Measurements from ENCODE around the gene ANKDD1B. TPM values are rescaled to one million over a fixed set of nuclear protein-coding genes. Genes with fewer than 3 reads are reported as not detected.

ANKDD1B gene
- total and polyA plus RNA-seq, 12 donors = 0.28 to 4.5 (median 0.79) TPM; not detected in 2

GRCh38 chr5:75588666-75589065 lies 22.6 kb upstream of the ANKDD1B start:
- Histone ChIP-seq H3K27ac (no peak overlapping the region), H3K4me1 (replicated peaks in 1 of 2) (no peaks in the 10 kb centered on the region), H3K36me3 (replicated peaks in 1 of 2) (peaks cover 0 to 8% of the 10 kb centered on the region in 2 donors), H3K4me3 (no peak overlapping the region), H3K27me3 (no peaks in the 10 kb centered on the region), H3K9me3 (replicated peaks in 1 of 3) (no peaks in the 10 kb centered on the region)
- intact Hi-C loops (cut with DNase I) = no loop called here
- DNase-seq = no peak
- TF ChIP-seq CTCF (IDR thresholded peaks at IDR 0.05) (no peak), POLR2A (IDR thresholded peaks at IDR 0.05) (no peak)
- 77 to 99% (median 93%) methylated on average over 3 of the region's 3 CpGs for WGBS, 4 donors

- DNase-seq = no peak
- Histone ChIP-seq H3K27ac (no peak overlapping the region), H3K4me1 (replicated peaks in 1 of 2) (no peaks in the 10 kb centered on the region), H3K9me3 (replicated peaks in 1 of 3) (no peaks in the 10 kb centered on the region), H3K4me3 (no peak overlapping the region), H3K27me3 (no peaks in the 10 kb centered on the region), H3K36me3 (replicated peaks in 1 of 2) (peaks cover 0 to 4% of the 10 kb centered on the region in 2 donors)
- intact Hi-C loops (cut with DNase I) = no loop called here
- TF ChIP-seq CTCF (IDR thresholded peaks at IDR 0.05) (no peak), POLR2A (IDR thresholded peaks at IDR 0.05) (no peak)
Measured at GRCh38 chr5:75600535-75600934, 10.7 kb upstream of the ANKDD1B start.

- Histone ChIP-seq H3K4me3 (no peak overlapping the region), H3K27ac (no peak overlapping the region), H3K4me1 (replicated peaks in 1 of 2) (no peaks in the 10 kb centered on the region), H3K27me3 (no peaks in the 10 kb centered on the region), H3K36me3 (replicated peaks in 1 of 2) (peaks cover 0 to 4% of the 10 kb centered on the region in 2 donors), H3K9me3 (replicated peaks in 1 of 3) (no peaks in the 10 kb centered on the region)
- intact Hi-C loops (cut with DNase I) = no loop called here
- 90 to 100% (median 100%) methylated on average over 1 of the region's 1 CpG for WGBS, 4 donors
- DNase-seq = no peak
- TF ChIP-seq POLR2A (IDR thresholded peaks at IDR 0.05) = no peak
- TF ChIP-seq CTCF (IDR thresholded peaks at IDR 0.05) = no peak
Measured at GRCh38 chr5:75601567-75601966, 9.7 kb upstream of the ANKDD1B start.

GRCh38 chr5:75601996-75602395 lies 9.3 kb upstream of the ANKDD1B start:
- TF ChIP-seq CTCF (IDR thresholded peaks at IDR 0.05) = no peak
- TF ChIP-seq POLR2A (IDR thresholded peaks at IDR 0.05) = no peak
- Histone ChIP-seq H3K4me3 (no peak overlapping the region), H3K27ac (no peak overlapping the region), H3K4me1 (replicated peaks in 1 of 2) (no peaks in the 10 kb centered on the region), H3K36me3 (replicated peaks in 1 of 2) (peaks cover 0 to 4% of the 10 kb centered on the region in 2 donors), H3K27me3 (no peaks in the 10 kb centered on the region), H3K9me3 (replicated peaks in 1 of 3) (no peaks in the 10 kb centered on the region)
- DNase-seq = no peak
- 75 to 92% (median 91%) methylated on average over 2 to 3 of the region's 3 CpGs for WGBS, 4 donors
- intact Hi-C loops (cut with DNase I) = no loop called here

All from adrenal gland (tissue), 12 donors.